NCI-H1694 (cell line): ENCODE results near the gene ACP5.
A peak's percentile ranks its signal among the peaks of the same experiment; 100 is the strongest.
"Not testable (repeated sequence)": the region's sequence is repeated elsewhere in the genome, so short reads cannot be mapped to it uniquely, and the experiment has no call there.

Experiments
- DNase-seq: peaks from one replicate; lab custom pipeline; 2025; lab: John Stamatoyannopoulos, UW

The ACP5 gene

DNA sequence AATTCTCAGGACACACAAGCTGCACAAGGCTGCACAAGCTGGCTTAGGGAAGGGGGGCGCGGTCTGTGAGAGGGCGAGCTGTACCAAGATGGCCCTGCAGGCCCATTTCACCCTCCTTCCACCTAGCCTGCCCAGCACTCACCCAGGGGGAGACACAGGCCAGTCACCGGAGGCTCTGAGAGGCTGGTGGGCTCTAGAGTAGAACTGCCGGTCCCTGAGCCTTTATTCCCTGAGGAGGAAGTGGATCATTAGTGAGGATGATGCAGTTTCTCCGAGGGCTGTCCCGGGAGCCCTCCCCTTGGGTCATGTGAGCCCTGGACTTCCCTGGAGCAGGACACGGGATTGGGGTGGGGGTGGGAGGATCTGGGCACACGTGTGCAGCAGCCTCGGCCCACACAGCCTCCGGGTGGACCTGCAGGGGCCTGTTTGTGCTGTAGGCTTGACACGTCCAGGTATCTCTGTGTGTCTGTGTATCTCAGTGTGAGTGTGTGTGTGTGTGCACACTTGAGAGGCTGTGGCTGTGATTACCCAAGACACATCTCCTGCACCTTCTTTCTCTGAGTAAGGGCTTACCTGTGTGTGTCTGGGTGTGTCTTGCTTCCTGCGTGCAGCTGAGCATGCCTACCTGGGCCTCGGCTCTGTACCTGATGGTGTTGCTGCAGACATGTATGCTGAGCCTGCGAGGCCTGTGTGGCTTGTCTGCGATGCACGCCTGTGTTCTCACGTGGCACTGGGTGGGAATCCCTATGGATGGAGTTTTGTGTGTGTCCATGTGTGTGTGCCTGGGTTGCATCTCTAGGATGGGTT lies at the start of gene ACP5:
Gene ACP5 (minus strand): TSS at position 195 of the 807 bp plus-strand sequence. CDS start 328 bp downstream, outside the sequence.
- DNase-seq: no peak

DNA sequence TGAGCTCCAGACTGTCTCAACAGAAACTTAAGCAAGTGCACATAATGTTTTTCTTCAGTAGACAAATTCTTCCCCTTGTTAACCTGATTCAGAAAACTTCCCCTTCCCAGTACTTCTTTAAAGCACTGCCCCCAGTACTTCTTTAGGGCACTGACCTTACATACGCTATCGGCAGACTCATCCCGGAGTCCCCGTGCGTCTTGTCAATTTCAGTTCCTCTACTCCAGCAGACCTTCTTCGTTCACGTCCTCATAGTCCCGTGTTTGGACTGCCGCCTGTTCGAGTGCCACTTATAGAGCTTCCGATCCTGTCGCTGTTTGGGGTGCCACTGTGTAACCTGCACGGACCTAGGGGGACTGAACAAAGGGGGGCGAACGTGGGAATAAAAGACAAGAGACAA lies 48.8 kb upstream of the ACP5 start:
- DNase-seq: no peak

DNA sequence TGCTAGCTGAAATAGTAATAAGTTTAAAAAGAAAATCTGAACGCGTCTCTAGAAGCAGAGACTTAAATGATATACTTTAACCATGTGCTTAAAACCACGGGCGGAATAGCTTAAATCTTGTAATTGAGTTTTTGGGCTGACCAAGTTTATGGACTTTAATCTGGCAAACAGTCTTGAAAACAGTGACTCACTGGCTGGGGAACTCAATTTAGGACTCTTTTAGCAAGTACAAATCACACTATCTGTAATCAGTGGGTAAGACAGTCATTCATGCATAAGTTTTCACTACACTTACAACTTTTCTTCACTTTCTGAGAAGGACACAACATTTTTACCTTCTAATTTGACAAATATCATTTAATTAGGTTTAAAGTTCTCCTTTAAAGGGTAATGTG lies 46.6 kb upstream of the ACP5 start:
- DNase-seq: no peak

DNA sequence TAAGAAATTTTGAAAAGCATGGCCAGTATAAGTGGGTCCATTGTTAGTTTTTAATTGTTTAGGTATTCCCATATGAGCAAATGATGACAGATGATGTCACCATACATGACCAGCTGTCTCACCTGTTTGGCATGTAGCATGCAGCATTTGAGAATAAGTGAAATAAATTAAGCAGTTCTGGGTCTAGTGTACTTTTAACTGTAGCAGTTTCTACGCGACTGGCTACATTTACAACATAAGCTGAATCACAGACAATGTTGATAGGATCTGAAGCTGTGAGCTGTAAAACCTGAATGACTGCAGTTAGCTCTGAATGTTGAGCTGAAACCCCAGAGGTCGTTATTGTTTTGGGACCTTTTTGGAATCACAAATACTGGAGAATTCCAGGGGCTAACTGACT lies 45.0 kb upstream of the ACP5 start:
- DNase-seq: not testable (repeated sequence)

DNA sequence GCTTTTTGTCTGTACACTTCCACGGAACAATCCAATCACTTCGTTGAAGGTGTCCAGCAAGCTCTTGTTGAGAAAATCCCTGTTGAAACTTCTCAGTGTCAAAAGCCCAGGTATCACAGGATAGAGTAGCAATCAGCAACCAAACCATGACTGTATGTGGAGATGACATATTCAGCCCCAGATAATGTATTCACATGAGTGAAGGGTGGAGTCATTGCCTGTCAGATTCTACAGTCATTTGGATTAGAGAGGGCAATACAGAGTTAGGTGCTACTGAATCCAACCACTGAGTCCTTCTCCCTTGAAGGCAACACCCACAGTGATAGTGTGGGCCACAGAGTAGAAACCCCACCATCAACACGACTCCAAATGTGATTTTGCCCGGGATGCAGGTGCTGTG lies 43.1 kb upstream of the ACP5 start:
- no peak for DNase-seq

DNA sequence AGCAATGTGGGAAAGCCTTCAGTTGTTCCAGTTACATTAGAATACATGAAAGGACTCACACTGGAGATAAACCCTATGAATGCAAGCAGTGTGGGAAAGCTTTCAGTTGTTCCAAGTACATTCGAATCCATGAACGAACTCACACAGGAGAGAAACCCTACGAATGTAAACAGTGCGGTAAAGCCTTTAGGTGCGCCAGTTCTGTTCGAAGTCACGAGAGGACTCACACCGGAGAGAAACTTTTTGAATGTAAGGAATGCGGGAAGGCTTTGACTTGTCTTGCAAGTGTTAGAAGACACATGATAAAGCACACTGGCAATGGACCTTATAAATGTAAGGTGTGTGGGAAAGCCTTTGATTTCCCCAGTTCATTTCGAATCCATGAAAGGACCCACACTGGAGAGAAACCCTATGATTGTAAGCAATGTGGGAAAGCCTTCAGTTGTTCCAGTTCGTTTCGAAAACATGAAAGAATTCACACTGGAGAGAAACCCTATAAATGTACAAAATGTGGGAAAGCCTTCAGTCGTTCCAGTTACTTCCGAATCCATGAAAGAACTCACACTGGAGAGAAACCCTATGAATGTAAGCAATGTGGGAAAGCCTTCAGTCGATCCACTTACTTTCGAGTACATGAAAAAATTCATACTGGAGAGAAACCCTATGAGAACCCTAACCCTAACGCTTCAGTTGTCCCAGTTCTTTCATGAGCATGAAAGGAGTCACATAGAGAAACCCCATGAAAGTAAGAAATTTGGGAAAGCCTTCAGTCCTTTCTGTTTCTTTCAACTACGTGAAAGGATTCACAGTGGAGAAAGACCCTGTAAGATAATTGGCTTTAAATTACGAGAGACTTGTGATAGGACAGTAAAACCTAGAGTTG lies 40.0 kb upstream of the ACP5 start:
- DNase-seq: no peak

DNA sequence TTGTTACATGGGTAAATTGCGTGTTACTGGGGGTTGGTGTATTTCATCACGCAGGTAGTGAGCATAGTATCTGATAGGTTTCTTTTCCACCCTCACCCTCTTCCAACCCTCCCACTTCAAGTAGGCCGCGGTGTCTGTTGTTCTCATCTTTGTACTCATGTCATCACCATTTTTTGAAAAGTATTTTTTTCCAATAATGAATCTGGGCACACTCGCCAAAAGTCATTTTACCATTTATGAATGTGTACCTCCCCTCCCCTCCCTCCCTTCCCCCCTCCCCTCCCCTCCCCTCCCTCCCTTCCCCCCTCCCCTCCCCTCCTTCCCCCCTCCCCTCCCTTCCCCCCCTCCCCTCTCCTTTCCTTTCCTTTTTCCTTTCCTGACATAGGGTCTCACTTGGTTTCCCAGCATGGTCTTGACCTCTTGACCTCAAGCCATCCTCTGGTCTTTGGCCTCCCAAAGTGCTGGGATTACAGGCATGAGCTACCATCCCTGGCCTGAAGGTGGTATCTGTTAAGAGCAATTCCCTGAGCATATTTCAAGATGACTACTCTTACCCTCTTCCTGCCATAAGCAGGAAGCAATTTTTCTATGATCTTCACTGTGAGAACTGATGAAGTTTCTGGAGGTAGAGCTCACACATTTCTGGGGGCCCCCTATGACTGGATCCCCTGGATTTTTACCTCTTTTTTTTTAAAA lies 35.5 kb upstream of the ACP5 start:
- DNase-seq: no peak

DNA sequence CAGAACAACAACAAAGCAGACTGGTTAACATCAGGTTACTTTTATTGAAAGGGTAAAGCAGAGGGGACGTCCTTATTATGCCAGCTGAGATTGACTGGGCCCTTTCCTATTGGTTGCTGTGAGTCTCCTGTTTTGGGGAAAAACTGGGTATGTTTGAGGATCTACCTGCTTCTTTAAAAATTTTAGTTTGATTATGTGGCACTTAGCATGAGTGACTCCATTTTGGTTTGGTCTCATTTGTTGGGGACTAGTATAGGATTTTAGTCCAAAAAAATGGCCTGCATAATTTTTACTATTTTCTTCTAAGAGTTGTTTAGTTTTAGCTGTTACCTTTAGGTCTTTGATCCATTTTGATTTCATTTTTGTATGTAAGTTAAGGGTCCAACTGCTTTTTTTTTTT lies 34.3 kb upstream of the ACP5 start:
- DNase-seq: no peak

DNA sequence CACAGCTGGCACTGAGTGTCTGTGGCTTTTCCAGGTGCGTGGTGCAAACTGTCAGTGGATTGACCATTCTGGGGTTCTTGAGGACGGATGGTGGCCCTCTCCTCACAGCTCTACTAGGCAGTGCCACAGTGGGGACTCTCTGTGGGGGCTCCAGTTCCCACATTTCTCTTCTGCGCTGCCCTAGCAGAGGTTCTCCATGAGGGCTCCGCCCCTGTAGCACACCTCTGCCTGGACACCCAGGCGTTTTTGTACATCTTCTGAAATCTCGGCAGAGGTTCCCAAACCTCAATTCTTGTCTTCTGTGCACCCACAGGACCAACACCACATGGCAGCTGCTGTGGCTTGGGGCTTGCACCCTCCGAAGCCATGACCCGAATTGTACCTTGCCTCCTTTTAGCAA lies 29.0 kb upstream of the ACP5 start:
- DNase-seq: no peak

DNA sequence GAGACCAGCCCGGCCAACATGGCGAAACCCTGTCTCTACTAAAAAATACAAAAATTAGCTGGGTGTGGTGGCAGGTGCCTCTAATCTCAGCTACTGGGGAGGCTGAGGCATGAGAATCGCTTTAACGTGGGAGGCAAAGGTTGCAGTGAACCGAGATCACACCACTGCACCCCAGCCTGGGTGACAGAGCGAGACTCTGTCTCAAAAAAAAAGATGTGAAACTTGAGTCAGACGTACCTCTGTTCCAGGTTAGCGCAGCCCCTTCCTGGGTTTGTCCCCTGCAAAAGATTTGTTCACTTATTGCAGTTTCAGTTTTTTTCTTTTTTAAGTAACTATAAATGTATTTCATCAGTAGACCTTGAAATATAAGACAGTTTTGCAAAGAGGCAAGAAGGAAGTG lies 22.3 kb upstream of the ACP5 start:
- DNase-seq: not testable (repeated sequence)

DNA sequence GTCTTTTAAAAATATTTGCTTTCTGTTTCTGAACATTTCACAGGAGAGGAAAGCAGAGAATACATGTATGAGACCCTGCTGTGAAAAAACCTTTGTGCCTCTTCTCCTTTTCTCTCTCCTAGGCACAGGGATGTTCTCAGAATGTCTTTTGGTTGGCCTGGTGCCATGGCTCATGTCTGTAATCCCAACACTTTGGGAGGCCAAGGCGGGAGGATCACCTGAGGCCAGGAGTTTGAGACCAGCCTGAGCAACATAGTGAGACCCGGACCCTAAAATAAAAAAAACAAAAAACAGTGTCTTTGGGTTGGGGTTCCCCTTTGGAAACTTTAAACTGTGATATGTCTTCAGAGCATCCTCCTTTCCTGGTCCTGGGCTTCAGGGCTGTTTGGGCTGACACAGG lies 21.3 kb upstream of the ACP5 start:
- DNase-seq: no peak

DNA sequence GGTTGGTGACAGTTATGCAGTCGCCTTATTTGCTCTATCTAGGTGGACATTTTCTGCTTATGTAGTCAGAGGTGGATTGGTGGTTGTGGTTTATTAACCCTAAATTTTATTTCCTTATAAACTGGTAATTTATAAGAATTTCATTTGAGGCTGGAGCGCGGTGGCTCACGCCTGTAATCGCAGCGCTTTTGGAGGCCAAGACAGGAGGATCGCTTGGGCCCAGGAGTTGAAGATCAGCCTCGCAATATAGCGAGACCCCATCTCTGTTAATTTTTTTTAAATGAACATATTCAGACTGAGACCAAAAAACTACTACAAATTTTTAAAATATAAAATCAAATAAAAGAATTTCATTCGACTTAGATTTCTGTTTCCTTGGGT lies 20.6 kb upstream of the ACP5 start:
- no peak for DNase-seq

DNA sequence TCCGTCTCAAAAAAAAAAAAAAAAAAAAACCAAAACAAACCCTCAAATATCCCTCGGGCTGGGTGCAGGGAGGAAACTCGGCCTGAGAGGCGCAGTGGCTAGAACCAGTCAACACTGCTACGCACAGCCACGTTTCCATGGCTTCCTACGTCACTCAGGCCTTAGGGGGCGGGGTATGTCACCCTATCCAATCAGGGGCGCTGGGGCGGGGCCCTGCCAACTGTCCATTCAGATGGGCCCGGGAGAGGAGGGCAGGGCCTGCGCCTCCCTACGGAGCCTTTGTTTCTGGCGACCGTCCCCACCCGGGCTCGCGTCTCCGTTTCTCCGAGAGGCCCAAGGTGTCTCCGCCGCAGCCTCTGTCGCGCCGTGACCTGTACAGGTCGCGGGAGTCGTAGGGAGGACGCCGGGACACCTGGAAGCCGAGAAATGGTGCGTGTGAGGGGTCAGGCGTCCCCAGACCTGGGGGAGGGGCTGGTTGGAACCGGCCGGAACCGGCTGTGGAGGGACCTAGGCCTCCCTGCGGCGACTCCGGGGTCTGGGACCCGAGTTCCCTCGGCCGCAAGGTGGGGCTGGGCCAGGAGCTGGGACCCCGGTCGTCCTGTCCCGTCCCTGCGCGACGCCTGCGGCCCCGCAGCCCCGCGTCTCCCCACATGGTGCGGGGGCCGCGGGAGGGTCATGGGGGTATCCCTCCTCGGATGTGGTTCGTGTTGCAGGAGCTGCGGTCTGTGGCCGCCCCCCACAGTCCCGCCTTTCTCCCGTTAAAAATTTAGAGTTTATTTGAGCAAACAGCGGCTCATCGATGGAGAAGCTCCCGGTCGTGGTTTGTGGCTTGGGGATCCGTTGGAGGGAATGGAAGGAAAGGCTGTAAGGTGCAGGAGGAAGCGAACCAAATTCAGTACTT lies 20.0 kb upstream of the ACP5 start, which contains the start of gene ZNF627:
Gene ZNF627 (plus strand): TSS at position 282 of the 901 bp plus-strand sequence. CDS start 145 bp downstream, at position 427.
- peak; percentile 90 for DNase-seq

DNA sequence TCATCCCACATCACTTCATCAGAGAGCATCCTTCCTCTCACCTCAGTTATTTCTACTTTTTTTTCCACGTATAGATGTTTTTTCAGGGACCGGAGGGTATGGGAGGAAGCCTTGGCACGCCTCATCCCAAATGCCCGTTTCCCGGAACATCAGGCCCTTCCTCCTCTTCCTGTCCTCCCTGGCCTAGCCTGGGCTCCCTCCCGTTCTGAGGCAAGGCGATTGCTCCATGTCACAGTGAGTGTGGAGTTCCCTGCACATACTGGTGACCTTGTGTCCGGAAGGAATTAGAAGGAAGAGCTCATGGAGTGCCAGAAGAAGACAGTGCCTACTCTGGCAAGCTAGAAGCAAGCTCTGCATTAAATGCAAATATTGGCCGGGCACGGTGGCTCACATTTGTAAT lies 18.7 kb upstream of the ACP5 start:
- no peak for DNase-seq

DNA sequence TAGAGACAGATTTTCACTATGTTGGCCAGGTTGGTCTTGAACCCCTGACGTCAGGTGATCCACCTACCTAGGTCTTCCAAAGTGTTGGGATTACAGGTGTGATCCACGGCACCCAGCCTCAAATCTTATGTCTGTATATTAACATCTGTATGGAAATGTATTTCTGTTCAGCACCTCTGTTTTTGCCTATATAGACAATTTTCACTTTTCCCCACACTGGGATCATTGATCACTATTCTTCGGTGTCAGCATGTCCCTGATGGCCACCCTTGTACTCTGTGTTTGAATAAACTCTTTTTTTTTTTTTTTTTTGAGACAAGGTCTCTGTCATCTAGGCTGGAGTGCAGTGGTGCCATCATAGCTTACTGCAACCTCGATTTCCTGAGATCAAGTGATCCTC lies 16.6 kb upstream of the ACP5 start:
- no peak for DNase-seq

DNA sequence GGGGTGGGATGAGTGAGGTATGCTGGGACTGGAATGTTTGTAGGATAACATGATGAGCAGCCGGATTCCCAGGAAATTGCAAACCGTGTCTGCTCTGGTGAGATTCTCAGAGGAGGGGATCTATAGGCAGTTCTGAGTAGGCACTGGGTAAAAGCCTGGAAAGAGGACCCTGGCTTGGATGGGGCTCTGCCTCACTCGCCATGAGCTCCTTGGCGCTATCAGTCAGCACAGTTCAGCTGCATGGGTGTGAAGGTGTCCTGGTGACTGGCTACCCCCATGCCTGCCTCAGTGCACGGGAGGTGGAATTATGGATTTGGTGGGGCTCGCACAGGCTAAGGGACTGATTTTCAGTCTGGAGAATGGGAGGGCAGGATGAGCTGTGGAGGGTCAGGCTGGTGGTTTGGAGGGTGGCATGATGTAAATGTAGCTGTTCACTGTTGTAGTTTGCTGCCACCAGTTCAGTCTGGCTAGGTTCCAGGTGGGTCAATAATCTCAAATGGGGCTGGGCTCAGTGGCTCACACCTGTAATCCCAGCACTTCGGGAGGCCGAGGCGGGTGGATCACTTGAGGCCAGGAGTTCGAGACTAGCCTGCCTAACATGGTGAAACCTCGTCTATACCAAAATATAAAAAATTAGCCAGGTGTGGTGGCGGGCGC lies 10.7 kb upstream of the ACP5 start:
- no peak for DNase-seq

DNA sequence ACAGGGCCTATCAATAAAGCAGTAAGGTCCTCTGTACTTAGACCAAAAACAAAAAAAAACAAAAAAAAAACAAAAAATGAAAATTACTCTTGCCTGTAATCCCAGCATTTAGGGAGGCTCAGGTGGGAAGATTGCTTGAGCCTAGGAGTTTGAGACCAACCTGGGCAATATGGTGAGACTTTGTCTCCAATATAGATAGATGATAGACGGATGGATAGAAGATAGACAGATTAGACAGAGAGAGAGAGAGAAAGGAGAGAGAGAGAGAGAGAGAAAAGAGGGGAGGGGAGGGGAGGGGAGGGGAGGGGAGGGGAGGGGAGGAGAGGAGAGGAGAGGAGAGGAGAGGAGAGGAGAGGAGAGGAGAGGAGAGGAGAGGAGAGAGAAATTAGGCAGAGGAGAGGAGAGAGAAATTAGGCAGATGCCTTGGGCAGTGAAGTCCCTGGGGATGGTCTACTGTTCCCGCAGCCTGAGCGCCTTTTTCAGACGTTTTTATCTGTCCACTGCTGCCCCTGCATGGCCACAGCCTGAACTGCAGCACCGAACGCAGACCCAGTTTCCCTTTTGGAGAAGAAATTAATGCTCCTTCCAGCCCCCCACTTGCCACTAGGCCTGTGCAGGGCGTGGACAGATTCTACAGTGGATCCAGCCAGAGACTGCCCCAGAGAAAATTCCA lies 10.0 kb upstream of the ACP5 start:
- peak; percentile 78 for DNase-seq

DNA sequence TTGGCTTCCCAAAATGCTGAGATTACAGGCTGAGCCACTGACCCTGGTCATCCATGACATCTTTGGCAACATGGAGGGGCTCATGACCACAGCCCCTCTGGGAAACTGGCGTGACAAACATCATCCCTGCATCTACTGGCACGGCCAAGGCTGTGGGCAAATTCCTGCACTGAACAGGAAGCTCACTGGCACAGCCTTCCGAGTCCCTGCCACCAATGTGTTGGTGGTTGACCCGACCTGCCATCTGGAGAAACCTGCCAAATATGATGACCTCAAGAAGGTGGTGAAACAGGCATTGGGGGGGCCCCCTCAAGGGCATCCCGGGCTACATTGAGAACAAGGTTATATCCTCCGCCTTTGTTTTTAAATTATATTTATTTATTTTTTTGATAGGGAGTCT lies 8.9 kb upstream of the ACP5 start:
- no peak for DNase-seq

DNA sequence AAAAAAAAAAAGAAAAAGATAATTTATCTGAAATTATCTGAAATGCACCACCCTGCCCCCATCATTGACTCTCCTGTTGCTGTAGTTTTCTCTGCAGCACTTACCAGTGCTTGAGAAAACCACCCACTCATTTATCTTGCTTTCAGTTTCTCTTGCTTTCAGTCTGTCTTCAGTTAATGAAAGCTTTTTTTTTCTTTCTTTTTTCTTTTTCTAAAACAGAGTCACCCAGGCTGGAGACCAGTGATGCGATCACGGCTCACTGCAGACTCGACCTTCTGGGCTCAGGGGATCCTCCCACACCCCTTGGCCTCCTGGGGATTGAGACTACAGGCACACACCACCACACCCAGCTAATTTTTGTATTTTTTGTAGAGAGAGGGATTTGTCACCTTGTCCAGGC lies 4.3 kb upstream of the ACP5 start:
- no peak for DNase-seq

DNA sequence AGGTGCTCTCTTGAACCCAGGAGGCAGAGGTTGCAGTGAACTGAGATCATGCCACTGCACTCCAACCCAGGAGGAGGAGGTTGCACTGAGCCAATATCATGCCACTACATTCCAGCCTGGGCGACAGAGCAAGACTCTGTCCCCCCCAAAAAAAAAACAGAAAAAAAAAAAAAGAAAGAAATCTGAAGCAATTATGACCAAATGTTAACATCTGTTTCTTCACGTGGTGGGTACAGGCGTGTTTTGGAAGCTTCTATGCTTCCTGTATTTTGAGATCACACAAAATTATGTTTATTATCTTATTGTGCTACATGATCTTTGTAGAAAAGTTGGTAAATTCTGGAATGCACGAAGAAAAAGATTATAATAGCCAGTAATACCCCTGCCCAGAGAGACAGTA lies 2.7 kb upstream of the ACP5 start:
- DNase-seq: no peak
